Jurkat, Clone E6-1 (cell line): ENCODE measurements around the gene ANOS1. TPM values are rescaled to one million over a fixed set of nuclear protein-coding genes. Genes with fewer than 3 reads are reported as not detected.
"Not testable (repeated sequence)": the region's sequence is repeated elsewhere in the genome, so short reads cannot be mapped to it uniquely, and the experiment has no call there.

ENCODE experiments used
- DNase-seq: peaks from one replicate; pipeline ENCODE4 v3.0.0-alpha.2; 2011; ENCODE audit warnings: low read depth, low spot score
- H3K4me3 ChIP-seq: 2 replicates; pipeline ENCODE4 v1.5.1; 2011; ENCODE audit warnings: mild to moderate bottlenecking, low read length, control low read depth, moderate library complexity
- polyA plus RNA-seq: library from polyadenylated mRNA; unstranded; fragments of >200 nt; gene quantifications from one replicate; pipeline ENCODE4 v1.2.1, GENCODE V29; 2012; ENCODE audit warnings: missing spikeins; ENCODE audit not compliant: insufficient read length, insufficient read depth

Gene ANOS1, protein sequence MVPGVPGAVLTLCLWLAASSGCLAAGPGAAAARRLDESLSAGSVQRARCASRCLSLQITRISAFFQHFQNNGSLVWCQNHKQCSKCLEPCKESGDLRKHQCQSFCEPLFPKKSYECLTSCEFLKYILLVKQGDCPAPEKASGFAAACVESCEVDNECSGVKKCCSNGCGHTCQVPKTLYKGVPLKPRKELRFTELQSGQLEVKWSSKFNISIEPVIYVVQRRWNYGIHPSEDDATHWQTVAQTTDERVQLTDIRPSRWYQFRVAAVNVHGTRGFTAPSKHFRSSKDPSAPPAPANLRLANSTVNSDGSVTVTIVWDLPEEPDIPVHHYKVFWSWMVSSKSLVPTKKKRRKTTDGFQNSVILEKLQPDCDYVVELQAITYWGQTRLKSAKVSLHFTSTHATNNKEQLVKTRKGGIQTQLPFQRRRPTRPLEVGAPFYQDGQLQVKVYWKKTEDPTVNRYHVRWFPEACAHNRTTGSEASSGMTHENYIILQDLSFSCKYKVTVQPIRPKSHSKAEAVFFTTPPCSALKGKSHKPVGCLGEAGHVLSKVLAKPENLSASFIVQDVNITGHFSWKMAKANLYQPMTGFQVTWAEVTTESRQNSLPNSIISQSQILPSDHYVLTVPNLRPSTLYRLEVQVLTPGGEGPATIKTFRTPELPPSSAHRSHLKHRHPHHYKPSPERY
- not detected for polyA plus RNA-seq

DNA sequence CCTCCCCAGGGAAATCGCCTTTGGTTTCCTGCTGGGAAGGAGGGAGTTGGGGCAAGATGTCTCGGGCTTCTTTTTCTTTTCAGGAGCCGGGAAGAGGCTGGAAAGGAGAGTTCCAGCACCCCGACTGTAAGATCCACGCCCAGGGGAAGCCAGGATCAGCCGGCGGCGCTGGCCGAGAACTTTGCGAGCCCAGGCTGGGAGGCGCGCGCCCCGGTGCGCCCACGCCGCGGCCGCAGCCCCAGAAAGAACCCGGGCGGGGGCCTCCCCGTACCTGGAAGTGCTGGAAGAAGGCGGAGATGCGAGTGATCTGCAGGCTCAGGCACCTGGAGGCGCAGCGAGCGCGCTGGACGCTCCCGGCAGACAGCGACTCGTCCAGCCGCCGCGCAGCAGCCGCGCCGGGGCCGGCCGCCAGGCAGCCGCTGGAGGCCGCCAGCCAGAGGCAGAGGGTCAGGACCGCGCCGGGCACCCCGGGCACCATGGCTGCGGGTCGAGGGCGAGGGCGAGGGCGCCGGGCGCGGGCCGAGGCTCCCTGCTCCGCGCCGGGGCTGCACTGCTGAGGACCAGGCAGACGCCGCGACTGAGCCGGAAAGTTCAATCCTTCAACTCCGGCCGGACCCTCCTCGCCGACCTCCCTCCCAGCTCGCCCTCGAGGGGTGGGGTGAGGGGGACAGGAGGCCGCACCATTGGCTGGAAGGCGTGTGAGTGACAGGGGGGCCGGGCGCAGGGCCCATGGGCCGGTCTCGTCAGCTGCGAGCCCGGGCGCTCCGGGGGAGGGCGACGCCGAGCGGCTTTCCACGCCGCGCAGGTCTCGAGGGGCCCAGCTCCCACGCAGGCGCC is at the start of gene ANOS1:
Gene ANOS1, minus strand, starts transcription at position 579 of the 837 bp plus-strand sequence. Its CDS starts 101 bp downstream, at position 478.
- no peak for DNase-seq
- no peak within 1 kb of the TSS for H3K4me3 ChIP-seq

DNA sequence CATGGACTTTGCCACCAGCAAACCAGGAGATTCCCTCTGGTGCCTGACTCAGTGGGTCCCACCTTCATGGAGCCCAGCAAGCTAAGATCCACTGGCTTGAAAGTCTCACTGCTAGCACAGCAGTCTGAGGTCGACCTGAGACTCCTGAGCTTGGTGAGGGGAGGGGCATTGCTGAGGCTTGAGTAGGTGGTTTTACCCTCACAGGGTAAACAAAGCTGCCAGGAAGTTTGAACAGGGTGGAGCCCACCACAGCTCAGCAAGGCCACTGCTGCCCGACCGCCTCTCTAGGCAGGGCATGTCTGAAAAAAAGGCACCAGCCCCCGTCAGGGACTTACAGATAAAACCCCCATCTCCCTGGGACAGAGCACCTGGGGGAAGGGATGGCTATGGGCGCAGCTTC is 41.2 kb upstream of the ANOS1 start:
- no peak overlapping the region for H3K4me3 ChIP-seq
- no peak for DNase-seq

DNA sequence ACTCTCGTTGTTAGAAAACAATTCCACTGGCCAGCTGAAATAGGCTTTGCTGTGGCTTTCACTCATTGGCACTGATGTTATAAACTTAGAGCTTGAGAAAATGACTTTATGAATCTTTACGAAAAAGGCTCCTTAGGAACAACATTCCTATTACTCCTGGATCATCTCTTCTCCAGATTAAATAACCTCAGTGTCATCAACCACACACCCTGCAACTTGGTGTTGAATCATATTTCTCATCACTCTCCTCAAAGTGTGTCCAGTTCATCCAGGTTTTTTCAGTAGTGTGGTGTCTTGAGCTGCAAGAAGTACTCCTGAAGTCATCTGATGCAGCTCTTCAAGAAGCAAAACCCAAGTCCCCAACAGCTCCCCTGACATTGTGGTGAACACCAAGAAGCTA is 28.1 kb upstream of the ANOS1 start:
- no peak overlapping the region for H3K4me3 ChIP-seq
- DNase-seq = no peak

DNA sequence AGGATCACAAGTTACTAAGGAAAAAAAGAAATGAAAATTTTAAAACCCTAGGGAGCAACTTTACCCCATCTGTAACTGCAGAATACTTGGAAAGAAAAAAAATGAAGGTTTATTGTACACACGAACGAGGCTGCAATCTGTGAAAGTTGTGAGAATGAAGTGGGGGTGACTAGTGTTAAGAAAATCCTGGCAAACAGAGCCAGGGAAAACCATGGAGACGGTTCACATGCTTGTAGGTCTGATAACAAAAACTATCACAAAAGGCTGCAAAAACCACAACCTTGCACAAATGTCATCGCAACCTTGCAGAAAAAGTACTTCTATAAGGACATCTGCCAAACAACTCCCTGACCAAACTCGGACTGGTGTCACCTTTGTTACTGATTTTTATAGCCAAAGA is 26.8 kb upstream of the ANOS1 start:
- not testable (repeated sequence) for DNase-seq, H3K4me3 ChIP-seq

DNA sequence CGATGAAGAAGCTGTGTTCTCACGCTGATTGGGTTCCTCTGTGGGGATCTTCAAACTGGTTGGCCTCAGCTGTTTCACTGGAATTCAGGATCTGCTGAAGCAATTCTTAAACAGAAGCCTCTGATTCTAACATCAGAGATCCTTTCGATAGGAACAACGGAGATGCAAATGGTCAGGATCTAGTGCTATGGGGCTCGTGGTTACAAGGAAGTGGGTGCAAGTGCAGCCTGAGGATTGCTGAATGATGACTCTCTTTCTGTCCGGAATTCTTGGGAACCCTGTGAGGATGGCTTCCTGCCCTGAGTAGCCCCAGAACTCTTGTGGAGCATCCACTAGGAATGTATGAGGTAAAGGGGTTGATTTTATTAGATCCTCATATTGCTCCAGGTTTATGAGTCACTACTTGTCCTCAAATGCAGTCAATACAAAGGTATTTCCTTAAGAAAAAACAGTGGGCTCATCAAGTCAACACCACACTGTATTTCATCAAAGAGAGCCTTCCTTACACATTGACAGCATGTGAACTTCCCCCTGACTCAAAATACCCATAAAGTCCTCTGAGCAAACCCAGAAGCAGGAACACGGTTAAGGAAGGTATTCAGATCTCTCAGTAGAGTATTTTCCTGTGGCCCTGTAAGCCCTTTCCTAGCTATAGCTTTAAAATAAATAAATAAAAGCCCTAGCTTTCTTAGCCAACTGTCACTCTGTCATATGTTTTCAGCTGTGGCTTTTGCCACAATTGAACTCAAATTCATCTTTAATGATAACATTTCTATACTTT is 25.9 kb upstream of the ANOS1 start:
- DNase-seq, H3K4me3 ChIP-seq: not testable (repeated sequence)

DNA sequence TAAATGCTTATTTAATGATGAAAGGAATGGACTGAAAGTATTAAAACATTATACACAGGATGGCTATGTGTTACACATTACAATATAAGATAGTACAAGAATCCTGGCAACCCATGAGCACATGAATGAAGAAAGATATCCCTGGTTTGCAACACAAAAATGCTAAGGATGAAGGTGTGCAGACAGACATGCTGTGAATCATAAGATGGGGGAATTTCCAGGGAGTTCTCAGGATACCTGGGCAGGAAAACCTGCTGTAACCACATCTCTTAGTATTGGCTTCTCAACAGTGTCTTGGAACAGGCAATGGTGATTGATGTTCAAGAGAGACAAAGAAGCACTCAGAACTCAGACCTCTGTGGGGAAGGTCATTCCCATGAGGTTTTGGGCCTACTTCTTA is 23.9 kb upstream of the ANOS1 start:
- DNase-seq = no peak
- H3K4me3 ChIP-seq = no peak overlapping the region

DNA sequence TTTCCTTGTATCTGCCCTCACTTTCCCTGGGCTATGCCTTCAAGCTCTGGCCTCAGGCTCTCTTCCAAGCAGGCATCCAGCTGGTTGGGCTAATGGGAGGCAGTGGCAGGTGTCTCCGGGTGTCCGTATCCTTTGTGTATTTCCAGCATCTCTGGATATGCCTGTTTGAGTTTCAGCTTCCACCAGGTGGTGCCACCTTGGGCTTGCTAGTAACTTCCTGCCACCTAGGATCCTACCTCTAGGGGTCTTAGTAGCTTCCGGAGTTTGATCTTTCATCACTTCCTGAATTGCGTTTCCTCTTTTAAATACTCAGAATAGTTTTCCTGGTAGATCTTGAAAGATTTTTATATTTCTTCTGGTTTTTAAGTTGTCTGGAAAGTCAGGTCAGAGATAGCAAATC is 23.2 kb upstream of the ANOS1 start:
- DNase-seq = no peak
- H3K4me3 ChIP-seq = no peak overlapping the region

DNA sequence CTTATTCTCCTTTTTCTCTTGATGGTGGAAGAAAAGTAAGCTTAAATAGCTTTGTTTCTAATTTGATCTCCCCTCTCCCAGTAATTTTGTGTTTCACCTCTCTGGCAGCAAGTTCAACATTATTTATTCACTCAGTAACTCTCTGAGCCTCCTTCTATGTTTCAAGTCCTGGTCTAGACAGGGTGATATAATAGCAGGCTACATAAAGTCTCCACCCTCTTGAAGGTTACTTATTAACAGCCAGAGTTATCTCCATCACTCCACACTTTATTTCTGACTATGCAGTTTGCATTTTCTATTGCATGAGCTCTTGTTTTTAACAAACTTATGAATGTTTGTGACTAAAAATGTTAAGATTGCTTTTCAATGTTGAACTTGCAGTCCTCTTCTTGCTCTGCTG is 17.8 kb upstream of the ANOS1 start:
- no peak for DNase-seq
- H3K4me3 ChIP-seq = no peak overlapping the region

DNA sequence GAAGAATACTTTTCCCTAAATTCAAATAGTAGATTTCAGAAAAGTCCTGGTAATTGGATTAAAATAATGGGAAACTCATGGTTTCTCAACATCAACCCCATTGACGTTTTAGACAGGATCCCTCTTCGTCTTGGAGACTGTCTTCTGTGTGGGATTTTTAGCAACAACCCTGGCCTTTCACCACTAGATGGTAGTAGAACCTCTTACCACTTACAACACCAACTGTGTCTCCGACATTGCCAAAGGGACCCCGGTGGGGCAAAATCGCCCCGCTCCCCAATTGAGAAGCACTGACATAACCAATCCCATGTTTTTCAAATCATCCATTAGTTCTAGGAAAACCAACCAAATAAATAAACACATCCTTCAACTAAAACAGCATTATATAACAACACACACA is 16.9 kb upstream of the ANOS1 start:
- peak; percentile 15 for DNase-seq
- H3K4me3 ChIP-seq = no peak overlapping the region

DNA sequence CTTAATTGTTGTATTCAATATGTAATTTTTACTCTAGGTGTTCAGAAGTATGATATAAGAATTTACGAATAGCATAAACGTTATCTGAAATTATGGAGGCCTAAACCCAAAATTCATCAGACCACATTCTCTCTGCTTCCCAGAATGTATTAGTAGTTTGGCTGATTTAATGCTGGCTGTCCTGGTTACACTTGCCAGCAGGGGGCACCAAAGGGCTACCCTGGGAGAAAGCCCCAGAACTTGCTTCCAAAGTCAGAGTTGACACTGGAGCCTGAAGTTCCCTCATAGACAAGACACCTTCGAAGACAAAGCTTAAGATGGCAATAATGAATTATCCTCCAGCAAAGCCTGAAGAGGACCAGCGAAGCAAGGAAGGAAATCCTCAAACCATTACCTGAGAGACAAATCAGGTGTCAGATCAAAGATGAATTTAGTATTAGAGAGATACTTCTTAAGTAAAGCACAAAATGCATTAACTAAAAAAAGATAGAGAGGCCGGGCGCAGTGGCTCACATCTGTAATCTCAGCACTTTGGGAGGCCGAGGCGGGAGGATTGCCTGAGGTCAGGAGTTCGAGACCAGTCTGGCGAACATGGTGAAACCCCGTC is 11.3 kb upstream of the ANOS1 start:
- H3K4me3 ChIP-seq = no peak overlapping the region
- DNase-seq = peak; percentile 14

DNA sequence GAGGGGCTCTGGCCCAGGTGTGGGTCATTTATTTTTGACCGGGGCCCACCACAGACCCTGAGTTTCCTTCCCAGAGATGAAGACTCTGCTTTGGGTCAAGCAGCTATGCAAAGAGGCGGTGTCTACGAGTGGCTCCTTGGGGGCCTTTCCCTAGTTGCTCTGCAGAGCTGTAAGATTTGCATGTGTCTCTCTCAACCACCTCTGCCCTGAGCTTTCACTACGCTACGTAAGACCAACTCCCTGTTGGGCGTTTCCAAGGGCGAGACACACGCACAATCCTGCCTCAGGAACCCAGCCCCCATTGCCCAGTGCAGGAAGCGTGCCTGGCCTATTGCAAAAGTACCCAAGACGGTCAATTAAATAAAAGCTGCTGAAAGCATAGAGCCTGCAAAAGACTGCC is 10.0 kb upstream of the ANOS1 start:
- no peak overlapping the region for H3K4me3 ChIP-seq
- no peak for DNase-seq

DNA sequence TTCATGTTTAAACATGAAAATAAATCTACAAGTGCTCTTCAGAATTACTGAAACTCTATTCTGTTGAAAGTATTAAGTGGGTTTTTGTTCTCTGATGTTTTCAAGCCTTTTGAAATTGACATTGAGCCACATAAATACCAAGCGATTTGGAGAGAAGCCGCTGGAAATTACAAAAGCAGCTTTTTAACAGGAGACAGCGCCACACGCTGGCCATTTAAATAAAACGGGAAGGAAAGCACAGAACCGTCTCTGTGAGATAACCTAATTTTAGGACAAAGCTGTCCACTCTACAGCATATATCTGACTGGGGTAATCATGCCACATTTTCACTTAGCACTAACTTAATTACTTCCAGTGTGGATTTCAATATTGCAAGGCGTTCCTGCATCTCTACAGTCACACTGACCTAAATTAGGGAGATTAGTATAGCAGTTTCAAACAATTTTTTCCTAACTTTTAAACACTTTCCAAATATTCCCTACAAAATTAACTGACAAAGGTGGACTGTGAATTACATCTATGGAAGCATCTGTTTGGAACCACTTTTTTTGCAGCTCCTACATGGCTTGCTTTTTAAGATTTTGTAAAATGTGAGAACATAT is 6.8 kb upstream of the ANOS1 start:
- DNase-seq = peak; percentile 18
- H3K4me3 ChIP-seq = no peak overlapping the region

DNA sequence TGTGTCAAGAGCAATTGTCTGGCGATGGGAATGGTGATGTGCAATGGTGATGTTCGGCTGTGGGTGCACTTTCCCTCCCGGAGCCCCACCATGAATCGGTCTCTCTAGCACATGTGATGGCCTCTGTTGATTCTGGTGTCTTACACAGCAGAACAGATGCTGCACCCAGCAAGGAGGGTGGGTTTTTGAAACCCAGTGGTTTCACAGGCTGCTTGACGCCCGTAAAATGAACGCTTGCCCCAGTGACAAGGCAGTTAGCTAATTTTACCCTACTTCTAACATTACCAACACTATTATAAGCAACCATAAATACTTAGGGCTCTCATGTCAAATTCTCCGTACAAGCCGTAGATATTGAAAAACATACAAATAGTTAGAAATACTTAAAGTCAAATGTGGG is 5.9 kb upstream of the ANOS1 start:
- DNase-seq = no peak
- H3K4me3 ChIP-seq = no peak overlapping the region

DNA sequence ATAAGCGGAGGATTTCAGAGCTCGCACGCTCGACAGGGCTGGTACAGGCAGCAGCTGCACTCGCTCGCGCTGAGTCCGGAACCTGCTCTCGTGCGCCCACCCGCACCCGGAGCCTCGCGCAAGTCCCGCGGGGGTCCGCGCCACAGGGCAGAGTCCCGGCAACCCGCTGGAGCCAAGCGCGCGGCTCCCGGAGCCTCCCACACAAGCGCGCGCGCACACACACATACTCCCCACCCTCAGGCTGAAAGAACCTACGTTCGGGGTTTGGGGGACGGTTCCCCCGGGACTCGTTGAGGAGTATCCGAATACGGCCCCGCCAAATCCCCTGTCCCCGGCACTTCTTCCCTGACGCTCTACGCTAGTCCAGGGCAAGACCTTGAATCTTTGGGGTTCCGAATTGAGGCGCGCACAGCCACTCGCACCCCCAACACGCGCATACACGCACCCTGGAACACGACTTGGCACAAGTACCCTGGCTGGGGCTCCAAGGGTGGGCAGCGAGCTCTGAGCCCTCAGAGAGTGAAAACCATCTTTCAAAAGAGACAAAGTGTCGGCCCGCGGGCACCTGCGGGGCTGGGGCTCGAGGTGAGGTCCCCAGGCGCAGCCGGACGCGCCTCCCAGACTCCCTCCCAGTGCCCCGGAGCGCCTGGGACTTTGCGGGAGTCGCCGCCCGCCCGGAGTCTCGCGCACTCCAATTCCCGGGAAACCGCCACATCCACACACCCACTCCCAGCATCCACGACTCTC is 952 bp downstream of the ANOS1 start:
- no peak overlapping the region for H3K4me3 ChIP-seq
- DNase-seq = no peak

DNA sequence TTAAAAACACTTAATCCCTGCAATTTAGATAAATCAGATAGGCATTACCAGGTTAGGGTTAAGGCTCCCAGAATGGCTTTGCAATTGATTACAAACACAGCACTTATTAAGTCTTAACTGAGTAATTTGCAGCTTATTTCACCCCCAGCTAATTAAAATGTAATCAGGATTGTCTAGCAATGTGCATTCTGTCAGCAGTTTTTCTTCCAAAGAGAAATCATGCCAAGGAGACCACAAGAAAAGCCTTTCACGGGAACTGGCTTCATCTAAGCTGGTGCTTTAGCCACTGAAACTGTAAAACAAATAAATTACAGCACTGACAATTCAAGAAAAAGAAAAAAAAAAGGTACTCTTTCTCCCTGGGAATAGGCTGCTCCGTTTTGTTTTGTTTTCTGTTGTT is 2.1 kb downstream of the ANOS1 start:
- DNase-seq = no peak
- H3K4me3 ChIP-seq = no peak overlapping the region

DNA sequence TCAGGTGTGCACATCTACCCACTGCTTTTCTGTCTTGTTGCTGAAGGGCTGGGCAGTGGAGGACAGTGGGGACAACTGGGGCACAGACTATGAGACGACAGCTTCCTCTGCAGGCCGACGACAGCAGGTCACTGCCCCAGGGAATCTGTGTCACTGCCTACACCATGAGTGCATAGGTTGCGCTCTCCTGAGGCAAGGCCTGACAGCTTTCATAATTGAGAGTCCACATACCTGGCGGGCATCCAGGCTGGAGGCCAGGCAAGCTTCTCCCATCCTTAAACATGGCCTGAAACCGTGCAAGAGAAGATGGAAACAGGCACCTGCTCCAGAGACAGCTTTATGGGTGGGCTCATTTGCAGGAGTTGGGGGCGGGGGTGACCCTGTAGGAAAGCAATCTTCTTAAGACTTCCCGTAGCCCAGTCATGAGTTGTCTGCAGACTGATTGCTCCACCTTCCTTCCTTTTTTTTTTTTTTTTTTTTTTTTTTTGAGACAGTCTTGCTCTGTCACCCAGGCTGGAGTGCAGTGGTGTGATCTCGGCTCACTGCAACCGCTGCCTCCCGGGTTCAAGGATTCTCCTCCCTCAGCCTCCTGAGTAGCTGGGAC is 2.9 kb downstream of the ANOS1 start:
- no peak for DNase-seq
- H3K4me3 ChIP-seq = no peak overlapping the region

DNA sequence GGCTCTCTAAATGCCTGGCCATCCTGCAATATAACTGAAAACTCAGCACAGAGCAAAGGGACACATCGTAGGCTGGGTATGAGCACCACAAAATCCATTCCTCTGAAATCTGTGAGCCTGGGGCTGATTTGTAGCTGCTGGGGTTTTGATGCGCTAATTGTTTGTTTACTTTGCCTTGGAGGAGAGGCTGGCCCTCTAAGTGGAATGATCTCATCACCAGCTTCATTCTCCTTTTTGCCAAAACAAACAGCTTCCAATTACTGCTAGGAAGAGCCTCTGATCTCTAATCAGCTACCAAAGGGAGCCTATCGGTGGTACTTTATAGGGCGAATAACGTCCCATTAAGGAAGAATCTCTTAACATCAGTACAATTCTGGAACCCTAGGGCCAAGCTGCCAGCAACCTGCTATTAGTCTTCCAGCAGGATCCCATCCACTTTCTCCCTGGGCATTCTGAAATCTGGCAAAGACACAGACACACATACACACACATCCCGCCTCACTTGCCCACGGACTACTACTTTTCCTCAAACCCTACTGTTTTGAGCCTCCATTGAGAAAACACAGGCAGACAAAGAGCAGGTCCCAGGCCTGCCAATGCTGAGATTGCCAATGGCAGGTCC is 5.8 kb downstream of the ANOS1 start:
- no peak for DNase-seq
- H3K4me3 ChIP-seq = no peak overlapping the region
